WTC11 (cell line): ENCODE measurements around the gene UBASH3A. TPM values are rescaled to one million over a fixed set of nuclear protein-coding genes. Genes with fewer than 3 reads are reported as not detected.

Experiments used
- ATAC-seq: fragments of 200-7000 bp; cut with Tn5 transposase; 2 replicates; pipeline ENCODE4 v1.10.0; 2021; ENCODE audit warnings: mild to moderate bottlenecking, moderate library complexity
- CTCF ChIA-PET: fragments of 300-600 bp; sonication (Branson Sonifier 250); formaldehyde crosslinking; loops from one replicate; lab custom pipeline; 2021; ENCODE audit warnings: antibody characterized with exemption; lab: Charles Lee
- POLR2A ChIA-PET: fragments of 350-600 bp; sonication (Branson Sonifier 250); formaldehyde crosslinking; loops from one replicate; lab custom pipeline; 2021; ENCODE audit warnings: antibody characterized with exemption; lab: Charles Lee
- DNase-seq: peaks from one replicate; pipeline ENCODE4 v3.0.0; 2021; ENCODE audit warnings: low spot score
- H3K27ac Mint-ChIP-seq: 2 replicates; pipeline ENCODE4 v1.8.0; 2021; ENCODE audit warnings: mixed read lengths
- H3K27me3 Mint-ChIP-seq: 2 replicates; pipeline ENCODE4 v1.8.0; 2021; ENCODE audit warnings: low read depth, mild to moderate bottlenecking, moderate library complexity, mixed read lengths
- H3K36me3 Mint-ChIP-seq: 2 replicates; pipeline ENCODE4 v1.8.0; 2021; ENCODE audit warnings: mixed read lengths
- H3K4me1 Mint-ChIP-seq: 2 replicates; pipeline ENCODE4 v1.8.0; 2022; ENCODE audit warnings: mixed read lengths
- H3K4me3 Mint-ChIP-seq: 2 replicates; pipeline ENCODE4 v1.8.0; 2021; ENCODE audit warnings: mild to moderate bottlenecking, moderate library complexity, mixed read lengths
- H3K9me3 Mint-ChIP-seq: 2 replicates; pipeline ENCODE4 v1.8.0; 2021; ENCODE audit warnings: mixed read lengths
- CBFB ChIP-seq: sonication (generic); formaldehyde crosslinking; IDR thresholded peaks from 2 replicates; pipeline ENCODE4 v1.8.1; 2022; ENCODE audit warnings: mild to moderate bottlenecking, low read depth, missing genetic modification reagents
- MXD4 ChIP-seq: fragments of 250-450 bp; sonication (Bioruptor Pico); IDR thresholded peaks from 2 replicates; pipeline ENCODE4 v1.8.0; 2021; ENCODE audit warnings: mild to moderate bottlenecking, moderate library complexity, borderline replicate concordance
- NFATC4 ChIP-seq: fragments of 250-450 bp; sonication (Bioruptor Pico); IDR thresholded peaks from 2 replicates; pipeline ENCODE4 v1.9.0; 2021; ENCODE audit warnings: mild to moderate bottlenecking
- NR1H2 ChIP-seq: sonication (generic); formaldehyde crosslinking; IDR thresholded peaks from 2 replicates; pipeline ENCODE4 v1.9.0; 2021; ENCODE audit warnings: mild to moderate bottlenecking, moderate library complexity, missing genetic modification reagents
- SMAD3 ChIP-seq: sonication (generic); formaldehyde crosslinking; IDR thresholded peaks from 2 replicates; pipeline ENCODE4 v1.8.0; 2022; ENCODE audit warnings: missing genetic modification reagents, mild to moderate bottlenecking, borderline replicate concordance
- SP1 ChIP-seq: sonication (generic); formaldehyde crosslinking; conservative IDR thresholded peaks from 2 replicates; pipeline ENCODE4 v1.8.1; 2022; ENCODE audit warnings: missing genetic modification reagents
- ZNF423 ChIP-seq: fragments of 250-450 bp; sonication (Bioruptor Pico); IDR thresholded peaks from 2 replicates; pipeline ENCODE4 v2.1.2; 2022; ENCODE audit warnings: mild to moderate bottlenecking, moderate library complexity
- total RNA-seq: library from RNA; stranded (reverse); gene quantifications from 3 replicates; pipeline ENCODE4 v1.2.3, GENCODE V29; 2021
- TF ChIP-seq, protein P1 (sequence below): fragments of 250-450 bp; sonication (Bioruptor Pico); IDR thresholded peaks from 2 replicates; pipeline ENCODE4 v2.1.2; 2022; ENCODE audit warnings: mild to moderate bottlenecking, moderate library complexity
- TF ChIP-seq, protein P2 (sequence below): sonication (generic); formaldehyde crosslinking; IDR thresholded peaks from 2 replicates; pipeline ENCODE4 v1.8.0; 2022; ENCODE audit warnings: mild to moderate bottlenecking, missing genetic modification reagents
- TF ChIP-seq, protein P3 (sequence below): sonication (generic); formaldehyde crosslinking; IDR thresholded peaks from 2 replicates; pipeline ENCODE4 v1.8.1; 2022; ENCODE audit warnings: missing genetic modification reagents, borderline replicate concordance
- TF ChIP-seq, protein P4 (sequence below): sonication (generic); formaldehyde crosslinking; IDR thresholded peaks from 2 replicates; pipeline ENCODE4 v1.8.1; 2023; ENCODE audit warnings: mild to moderate bottlenecking, missing genetic modification reagents
- TF ChIP-seq, protein P5 (sequence below): fragments of 250-450 bp; sonication (Bioruptor Pico); conservative IDR thresholded peaks from 2 replicates; pipeline ENCODE4 v1.9.0; 2021; ENCODE audit warnings: mild to moderate bottlenecking
- TF ChIP-seq, protein P6 (sequence below): fragments of 200-600 bp; IDR thresholded peaks from 2 replicates; pipeline ENCODE4 v1.8.0; 2022; ENCODE audit warnings: antibody characterized with exemption
- TF ChIP-seq, protein P7 (sequence below): sonication (generic); formaldehyde crosslinking; IDR thresholded peaks from 2 replicates; pipeline ENCODE4 v1.8.1; 2022; ENCODE audit warnings: mild to moderate bottlenecking, missing genetic modification reagents, moderate library complexity, borderline replicate concordance

Gene UBASH3A
- total RNA-seq, 1 experiment from 2014 or later: not detected

DNA sequence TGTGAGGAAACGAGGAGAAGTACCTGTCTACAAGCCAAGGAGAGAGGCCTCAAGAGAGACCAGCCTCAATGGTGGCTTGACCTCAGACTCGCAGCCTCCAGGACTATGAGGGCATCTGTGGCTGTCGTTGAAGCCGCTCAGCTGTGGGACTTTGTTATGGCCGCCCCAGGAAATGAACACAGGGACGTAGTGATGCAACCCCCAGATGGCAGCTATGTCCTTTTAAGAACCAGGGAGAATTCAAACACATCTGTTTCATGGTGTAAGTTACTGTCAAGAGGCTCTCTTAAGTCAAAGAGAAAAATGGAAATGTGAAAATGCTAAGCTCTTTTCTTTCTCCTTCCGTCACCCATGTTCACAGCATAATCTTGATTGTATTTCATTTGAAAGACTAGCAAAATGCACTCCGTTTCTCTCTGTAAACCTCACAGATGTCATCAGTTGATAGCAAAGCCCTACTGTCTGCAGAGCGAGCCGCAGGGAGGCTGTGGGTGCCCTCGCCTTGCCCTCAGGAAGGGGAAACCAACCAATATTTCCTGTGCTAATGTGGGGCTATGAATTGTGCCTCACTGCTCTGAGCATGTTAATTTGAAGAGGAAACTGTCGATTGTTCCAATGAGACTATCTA lies 21.3 kb downstream of the UBASH3A start:
- TF ChIP-seq, protein P1, sequence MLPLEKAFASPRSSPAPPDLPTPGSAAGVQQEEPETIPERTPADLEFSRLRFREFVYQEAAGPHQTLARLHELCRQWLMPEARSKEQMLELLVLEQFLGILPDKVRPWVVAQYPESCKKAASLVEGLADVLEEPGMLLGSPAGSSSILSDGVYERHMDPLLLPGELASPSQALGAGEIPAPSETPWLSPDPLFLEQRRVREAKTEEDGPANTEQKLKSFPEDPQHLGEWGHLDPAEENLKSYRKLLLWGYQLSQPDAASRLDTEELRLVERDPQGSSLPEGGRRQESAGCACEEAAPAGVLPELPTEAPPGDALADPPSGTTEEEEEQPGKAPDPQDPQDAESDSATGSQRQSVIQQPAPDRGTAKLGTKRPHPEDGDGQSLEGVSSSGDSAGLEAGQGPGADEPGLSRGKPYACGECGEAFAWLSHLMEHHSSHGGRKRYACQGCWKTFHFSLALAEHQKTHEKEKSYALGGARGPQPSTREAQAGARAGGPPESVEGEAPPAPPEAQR (CRISPR knock-in tag): no peak
- TF ChIP-seq, protein P2, sequence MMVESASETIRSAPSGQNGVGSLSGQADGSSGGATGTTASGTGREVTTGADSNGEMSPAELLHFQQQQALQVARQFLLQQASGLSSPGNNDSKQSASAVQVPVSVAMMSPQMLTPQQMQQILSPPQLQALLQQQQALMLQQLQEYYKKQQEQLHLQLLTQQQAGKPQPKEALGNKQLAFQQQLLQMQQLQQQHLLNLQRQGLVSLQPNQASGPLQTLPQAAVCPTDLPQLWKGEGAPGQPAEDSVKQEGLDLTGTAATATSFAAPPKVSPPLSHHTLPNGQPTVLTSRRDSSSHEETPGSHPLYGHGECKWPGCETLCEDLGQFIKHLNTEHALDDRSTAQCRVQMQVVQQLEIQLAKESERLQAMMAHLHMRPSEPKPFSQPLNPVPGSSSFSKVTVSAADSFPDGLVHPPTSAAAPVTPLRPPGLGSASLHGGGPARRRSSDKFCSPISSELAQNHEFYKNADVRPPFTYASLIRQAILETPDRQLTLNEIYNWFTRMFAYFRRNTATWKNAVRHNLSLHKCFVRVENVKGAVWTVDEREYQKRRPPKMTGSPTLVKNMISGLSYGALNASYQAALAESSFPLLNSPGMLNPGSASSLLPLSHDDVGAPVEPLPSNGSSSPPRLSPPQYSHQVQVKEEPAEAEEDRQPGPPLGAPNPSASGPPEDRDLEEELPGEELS: no peak
- TF ChIP-seq, protein P3, sequence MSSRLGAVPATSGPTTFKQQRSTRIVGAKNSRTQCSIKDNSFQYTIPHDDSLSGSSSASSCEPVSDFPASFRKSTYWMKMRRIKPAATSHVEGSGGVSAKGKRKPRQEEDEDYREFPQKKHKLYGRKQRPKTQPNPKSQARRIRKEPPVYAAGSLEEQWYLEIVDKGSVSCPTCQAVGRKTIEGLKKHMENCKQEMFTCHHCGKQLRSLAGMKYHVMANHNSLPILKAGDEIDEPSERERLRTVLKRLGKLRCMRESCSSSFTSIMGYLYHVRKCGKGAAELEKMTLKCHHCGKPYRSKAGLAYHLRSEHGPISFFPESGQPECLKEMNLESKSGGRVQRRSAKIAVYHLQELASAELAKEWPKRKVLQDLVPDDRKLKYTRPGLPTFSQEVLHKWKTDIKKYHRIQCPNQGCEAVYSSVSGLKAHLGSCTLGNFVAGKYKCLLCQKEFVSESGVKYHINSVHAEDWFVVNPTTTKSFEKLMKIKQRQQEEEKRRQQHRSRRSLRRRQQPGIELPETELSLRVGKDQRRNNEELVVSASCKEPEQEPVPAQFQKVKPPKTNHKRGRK (CRISPR knock-in tag): no peak
- no peak for TF ChIP-seq NFATC4 (CRISPR knock-in tag)
- no peak for TF ChIP-seq ZNF423 (CRISPR knock-in tag)
- no peak for TF ChIP-seq MXD4
- TF ChIP-seq CBFB (CRISPR knock-in tag): no peak
- TF ChIP-seq, protein P4, sequence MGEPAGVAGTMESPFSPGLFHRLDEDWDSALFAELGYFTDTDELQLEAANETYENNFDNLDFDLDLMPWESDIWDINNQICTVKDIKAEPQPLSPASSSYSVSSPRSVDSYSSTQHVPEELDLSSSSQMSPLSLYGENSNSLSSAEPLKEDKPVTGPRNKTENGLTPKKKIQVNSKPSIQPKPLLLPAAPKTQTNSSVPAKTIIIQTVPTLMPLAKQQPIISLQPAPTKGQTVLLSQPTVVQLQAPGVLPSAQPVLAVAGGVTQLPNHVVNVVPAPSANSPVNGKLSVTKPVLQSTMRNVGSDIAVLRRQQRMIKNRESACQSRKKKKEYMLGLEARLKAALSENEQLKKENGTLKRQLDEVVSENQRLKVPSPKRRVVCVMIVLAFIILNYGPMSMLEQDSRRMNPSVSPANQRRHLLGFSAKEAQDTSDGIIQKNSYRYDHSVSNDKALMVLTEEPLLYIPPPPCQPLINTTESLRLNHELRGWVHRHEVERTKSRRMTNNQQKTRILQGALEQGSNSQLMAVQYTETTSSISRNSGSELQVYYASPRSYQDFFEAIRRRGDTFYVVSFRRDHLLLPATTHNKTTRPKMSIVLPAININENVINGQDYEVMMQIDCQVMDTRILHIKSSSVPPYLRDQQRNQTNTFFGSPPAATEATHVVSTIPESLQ: no peak
- no peak for TF ChIP-seq NR1H2
- TF ChIP-seq, protein P5, sequence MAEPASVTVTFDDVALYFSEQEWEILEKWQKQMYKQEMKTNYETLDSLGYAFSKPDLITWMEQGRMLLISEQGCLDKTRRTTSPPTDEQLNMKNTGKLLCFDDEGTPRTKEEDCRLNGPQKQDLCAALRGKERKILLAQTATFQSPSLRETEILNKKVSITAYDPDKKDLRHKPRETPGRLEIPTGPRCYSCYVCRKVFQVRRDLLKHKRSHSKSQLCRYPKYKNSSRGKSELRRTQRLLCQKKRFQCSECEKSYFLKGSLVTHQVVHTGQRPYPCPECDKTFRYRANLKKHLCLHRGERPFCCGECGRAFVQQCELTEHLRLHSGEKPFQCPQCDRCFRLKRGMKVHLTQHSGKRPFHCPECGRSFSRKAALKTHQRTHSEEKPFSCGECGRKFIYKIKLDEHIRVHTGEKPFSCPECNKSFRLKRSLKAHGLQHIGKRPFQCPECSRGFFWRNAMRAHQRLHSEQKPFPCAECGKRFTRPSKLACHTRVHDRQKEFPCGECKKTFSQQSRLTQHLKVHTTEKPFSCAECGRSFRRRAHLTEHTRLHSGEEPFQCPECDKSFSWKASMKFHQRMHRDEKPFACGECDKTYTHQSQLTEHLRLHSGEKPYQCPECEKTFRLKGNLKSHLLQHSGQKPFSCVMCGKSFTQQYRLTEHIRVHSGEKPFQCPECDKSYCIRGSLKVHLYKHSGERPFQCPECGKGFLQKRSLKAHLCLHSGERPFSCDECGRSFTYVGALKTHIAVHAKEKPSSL (CRISPR knock-in tag): no peak
- TF ChIP-seq SMAD3 (CRISPR knock-in tag): no peak
- TF ChIP-seq SP1 (CRISPR knock-in tag): no peak
- TF ChIP-seq, protein P6, sequence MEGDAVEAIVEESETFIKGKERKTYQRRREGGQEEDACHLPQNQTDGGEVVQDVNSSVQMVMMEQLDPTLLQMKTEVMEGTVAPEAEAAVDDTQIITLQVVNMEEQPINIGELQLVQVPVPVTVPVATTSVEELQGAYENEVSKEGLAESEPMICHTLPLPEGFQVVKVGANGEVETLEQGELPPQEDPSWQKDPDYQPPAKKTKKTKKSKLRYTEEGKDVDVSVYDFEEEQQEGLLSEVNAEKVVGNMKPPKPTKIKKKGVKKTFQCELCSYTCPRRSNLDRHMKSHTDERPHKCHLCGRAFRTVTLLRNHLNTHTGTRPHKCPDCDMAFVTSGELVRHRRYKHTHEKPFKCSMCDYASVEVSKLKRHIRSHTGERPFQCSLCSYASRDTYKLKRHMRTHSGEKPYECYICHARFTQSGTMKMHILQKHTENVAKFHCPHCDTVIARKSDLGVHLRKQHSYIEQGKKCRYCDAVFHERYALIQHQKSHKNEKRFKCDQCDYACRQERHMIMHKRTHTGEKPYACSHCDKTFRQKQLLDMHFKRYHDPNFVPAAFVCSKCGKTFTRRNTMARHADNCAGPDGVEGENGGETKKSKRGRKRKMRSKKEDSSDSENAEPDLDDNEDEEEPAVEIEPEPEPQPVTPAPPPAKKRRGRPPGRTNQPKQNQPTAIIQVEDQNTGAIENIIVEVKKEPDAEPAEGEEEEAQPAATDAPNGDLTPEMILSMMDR: no peak
- TF ChIP-seq, protein P7, sequence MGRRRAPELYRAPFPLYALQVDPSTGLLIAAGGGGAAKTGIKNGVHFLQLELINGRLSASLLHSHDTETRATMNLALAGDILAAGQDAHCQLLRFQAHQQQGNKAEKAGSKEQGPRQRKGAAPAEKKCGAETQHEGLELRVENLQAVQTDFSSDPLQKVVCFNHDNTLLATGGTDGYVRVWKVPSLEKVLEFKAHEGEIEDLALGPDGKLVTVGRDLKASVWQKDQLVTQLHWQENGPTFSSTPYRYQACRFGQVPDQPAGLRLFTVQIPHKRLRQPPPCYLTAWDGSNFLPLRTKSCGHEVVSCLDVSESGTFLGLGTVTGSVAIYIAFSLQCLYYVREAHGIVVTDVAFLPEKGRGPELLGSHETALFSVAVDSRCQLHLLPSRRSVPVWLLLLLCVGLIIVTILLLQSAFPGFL (CRISPR knock-in tag): no peak
- Mint-ChIP-seq H3K36me3 (no peaks in the 10 kb centered on the region), H3K27ac (no peak overlapping the region), H3K27me3 (no peaks in the 10 kb centered on the region; the same call in 1 of the 2 replicates), H3K4me3 (no peak overlapping the region), H3K4me1 (no peaks in the 10 kb centered on the region), H3K9me3 (peaks cover 12% of the 10 kb centered on the region)
- POLR2A ChIA-PET: no interaction called here
- ATAC-seq: no peak
- no peak for DNase-seq
- CTCF ChIA-PET: no interaction called here
